ENCODE measurements around the gene MAN1C1. TPM values are rescaled to one million over a fixed set of nuclear protein-coding genes. Genes with fewer than 3 reads are reported as not detected.

Gene MAN1C1
- total RNA-seq, 1 experiment from 2014 or later: 9.3 TPM

- WGBS (ENCODE audit: extremely low coverage, insufficient read length, low lambda C conversion rate): no CpG with 5 or more reads among the region's 4 CpGs
- H3K4me2 ChIP-seq (ENCODE audit: insufficient read depth, insufficient read length, low read length): no peak overlapping the region
Measured at GRCh38 chr1:25683177-25683576, 66.6 kb downstream of the MAN1C1 start.

More at GRCh38 chr1:25683177-25683576, 66.6 kb downstream of the MAN1C1 start:
- DNase-seq: no peak
- H3K36me3 Mint-ChIP-seq (ENCODE audit: insufficient read depth in 1 of 3, low read depth in 3 of 3): no peaks in the 10 kb centered on the region
- H3K9ac ChIP-seq (ENCODE audit: extremely low read depth, insufficient read length, low read length): no peak overlapping the region
- H4K20me1 ChIP-seq (ENCODE audit: control insufficient read depth, insufficient read depth, insufficient read length): no peaks in the 10 kb centered on the region
- H2BK20ac ChIP-seq (ENCODE audit: low read depth, low read length, poor library complexity, severe bottlenecking): no peak overlapping the region
- TF ChIP-seq CTCF (conservative IDR thresholded peaks at IDR 0.05): no peak
- H2BK120ac ChIP-seq (ENCODE audit: low read depth, low read length, poor library complexity, severe bottlenecking): no peak overlapping the region
- H3K27me3 ChIP-seq (ENCODE audit: insufficient read depth, low read length): no peaks in the 10 kb centered on the region
- no peak overlapping the region for H4K8ac ChIP-seq (replicated peaks; ENCODE audit: insufficient read length, low read depth, low read length)
- H2BK12ac ChIP-seq (ENCODE audit: insufficient read length, low read depth, low read length): no peak overlapping the region
- H4K5ac ChIP-seq (ENCODE audit: insufficient read length, low read depth, low read length): no peak overlapping the region
- no peak overlapping the region for H3K23ac ChIP-seq (ENCODE audit: insufficient read length, low read depth, low read length)
- no peak overlapping the region for H2AK5ac ChIP-seq (ENCODE audit: insufficient read length, low read length)
- H2BK5ac ChIP-seq (ENCODE audit: insufficient read length, low read length): no peak overlapping the region
- no peak overlapping the region for H2AFZ ChIP-seq (ENCODE audit: low read length)
- no peak overlapping the region for H3T11ph ChIP-seq (ENCODE audit: low read length)
- no peaks in the 10 kb centered on the region for H3K27me3 Mint-ChIP-seq (ENCODE audit: low read depth)
- no peak overlapping the region for H4K91ac ChIP-seq (ENCODE audit: insufficient read length, low read depth, low read length)
- no peak overlapping the region for H3K18ac ChIP-seq (ENCODE audit: insufficient read length, low read depth, low read length)
- H3K4me1 Mint-ChIP-seq: no peaks in the 10 kb centered on the region
- H3K14ac ChIP-seq (ENCODE audit: insufficient read depth, low read length): no peak overlapping the region
- no peak overlapping the region for H3K4me3 Mint-ChIP-seq
- no peaks in the 10 kb centered on the region for H3K9me3 Mint-ChIP-seq
- H3K4me1 ChIP-seq (ENCODE audit: insufficient read depth, low read length): no peaks in the 10 kb centered on the region
- no peak overlapping the region for H2BK15ac ChIP-seq (ENCODE audit: low read depth, low read length)
- no peak overlapping the region for H3K56ac ChIP-seq (ENCODE audit: insufficient read length, low read depth, low read length)
- no peaks in the 10 kb centered on the region for H3K9me3 ChIP-seq (ENCODE audit: control insufficient read depth, low read depth, low read length)
- no peaks in the 10 kb centered on the region for H3K79me2 ChIP-seq (ENCODE audit: insufficient read depth, low read length)
- no peak overlapping the region for H3K27ac Mint-ChIP-seq
- no peaks in the 10 kb centered on the region for H3K79me1 ChIP-seq (ENCODE audit: insufficient read depth, low read depth, low read length, poor library complexity, severe bottlenecking)
- H3K4ac ChIP-seq (ENCODE audit: low read depth, low read length): no peak overlapping the region
- H3K27ac ChIP-seq (ENCODE audit: insufficient read length, low read depth, low read length): no peak overlapping the region
- H3K23me2 ChIP-seq (ENCODE audit: insufficient read length, low read depth, low read length, poor library complexity, severe bottlenecking): no peaks in the 10 kb centered on the region
